Raji (cell line): ENCODE data around the gene BUD23.

ENCODE experiments used
- POLR2A ChIP-seq: IDR thresholded peaks from 2 replicates; pipeline ENCODE4 v1.6.1; 2011; ENCODE audit warnings: low read depth, low read length, control low read depth; ENCODE audit not compliant: insufficient read depth

The BUD23 gene

GRCh38 chr7:73719806-73720169, 36.4 kb downstream of the BUD23 start:
- TF ChIP-seq POLR2A: no peak

GRCh38 chr7:73721377-73721817, 38.0 kb downstream of the BUD23 start:
- TF ChIP-seq POLR2A: no peak

- TF ChIP-seq POLR2A: no peak
Measured at GRCh38 chr7:73722785-73723184, 39.4 kb downstream of the BUD23 start.

GRCh38 chr7:73723813-73724212, 40.4 kb downstream of the BUD23 start:
- TF ChIP-seq POLR2A: no peak

GRCh38 chr7:73726083-73726466, 42.7 kb downstream of the BUD23 start:
- TF ChIP-seq POLR2A: no peak

GRCh38 chr7:73727952-73728351, 44.6 kb downstream of the BUD23 start:
- TF ChIP-seq POLR2A: no peak

GRCh38 chr7:73728551-73728950, 45.2 kb downstream of the BUD23 start:
- TF ChIP-seq POLR2A: no peak

GRCh38 chr7:73730485-73730884, 47.1 kb downstream of the BUD23 start:
- no peak for TF ChIP-seq POLR2A

GRCh38 chr7:73732397-73732796, 49.0 kb downstream of the BUD23 start:
- no peak for TF ChIP-seq POLR2A

- TF ChIP-seq POLR2A: peak; percentile 50
Measured at GRCh38 chr7:73734619-73735527, 51.5 kb downstream of the BUD23 start.

GRCh38 chr7:73735528-73735905, 52.1 kb downstream of the BUD23 start:
- no peak for TF ChIP-seq POLR2A

- TF ChIP-seq POLR2A: no peak
Measured at GRCh38 chr7:73736885-73737284, 53.5 kb downstream of the BUD23 start.

- no peak for TF ChIP-seq POLR2A
Measured at GRCh38 chr7:73737491-73738219, 54.3 kb downstream of the BUD23 start.

GRCh38 chr7:73738220-73738611, 54.8 kb downstream of the BUD23 start:
- no peak for TF ChIP-seq POLR2A

GRCh38 chr7:73738612-73739386, 55.4 kb downstream of the BUD23 start, which contains the start of gene ABHD11:
TSS of gene ABHD11 (minus strand) at chr7:73738802. CDS start at chr7:73738770, 32 bp downstream.
- TF ChIP-seq POLR2A: peak; percentile 79
